ENCODE data around the gene NXPE3. TPM values are rescaled to one million over a fixed set of nuclear protein-coding genes. Genes with fewer than 3 reads are reported as not detected.
A peak's percentile ranks its signal among the peaks of the same experiment; 100 is the strongest.

Gene NXPE3
- total and polyA plus RNA-seq, 9 of the 15 experiments (the other 6 are each of a cell fraction or from before 2014, with no cell fraction given) = 0.25 to 2.5 (median 0.95) TPM

DNA sequence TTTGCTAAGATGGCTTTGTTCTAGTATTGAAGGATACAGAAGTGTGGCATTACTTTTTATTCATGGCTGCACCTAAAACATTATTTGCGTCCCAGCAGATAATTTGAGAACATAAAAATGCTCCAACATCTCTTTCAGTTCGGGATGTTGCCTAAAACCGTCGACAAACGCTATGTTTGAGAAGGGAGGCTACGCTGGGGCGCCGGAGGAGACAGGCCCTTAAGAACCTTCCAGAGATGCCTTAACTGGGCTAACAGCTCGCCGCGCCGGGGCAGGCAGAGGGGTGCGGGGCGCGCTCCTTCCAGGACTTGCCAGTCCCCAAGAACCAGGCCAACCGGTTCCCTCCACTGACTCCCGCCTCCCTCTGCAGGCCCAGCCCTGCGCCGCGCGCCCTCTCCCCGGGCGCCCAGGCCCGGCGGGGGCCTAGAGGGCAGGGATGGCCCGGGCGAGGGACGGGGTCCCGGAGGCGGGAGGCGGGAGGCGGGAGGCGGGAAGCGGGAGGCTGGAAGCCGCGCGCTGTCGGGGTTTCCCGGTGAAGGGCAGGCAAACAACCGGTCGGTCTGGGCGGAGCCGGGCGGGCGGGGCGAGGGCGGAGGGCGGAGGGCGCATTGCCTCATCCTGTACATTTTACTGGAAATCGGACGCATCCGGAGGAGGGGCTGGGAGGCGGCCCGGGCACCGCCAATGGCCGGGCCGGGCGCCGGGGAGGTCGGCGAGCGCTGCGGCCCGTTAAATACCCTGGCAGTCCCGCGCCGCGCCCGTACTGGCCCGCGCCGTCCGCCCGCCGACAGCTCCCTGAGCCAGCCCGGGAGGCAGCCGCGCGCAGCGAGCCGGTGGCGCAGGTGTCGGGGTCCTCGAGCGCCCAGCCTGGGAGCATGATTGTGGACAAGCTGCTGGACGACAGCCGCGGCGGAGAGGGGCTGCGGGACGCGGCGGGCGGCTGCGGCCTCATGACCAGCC lies 70.0 kb downstream of the NXPE3 start, which contains the start of gene NFKBIZ (continued):
- TF ChIP-seq JUND (IDR thresholded peaks at IDR 0.05; ENCODE audit: borderline replicate concordance, low read depth, low read length) = 0 out of 2 replicates have a peak, but pooled peaks have one; percentile 33
- TF ChIP-seq JUND (tag; IDR thresholded peaks at IDR 0.05; ENCODE audit: borderline replicate concordance, low read depth, low read length) = no peak
- no peak for TF ChIP-seq ZNF253 (CRISPR knock-in tag; conservative IDR thresholded peaks at IDR 0.05)
- no peak for TF ChIP-seq ZNF23 (CRISPR knock-in tag; IDR thresholded peaks at IDR 0.05)
- TF ChIP-seq POLR2G (IDR thresholded peaks at IDR 0.05; ENCODE audit: low read depth, low read length) = peak; percentile 97
- TF ChIP-seq, protein P1, sequence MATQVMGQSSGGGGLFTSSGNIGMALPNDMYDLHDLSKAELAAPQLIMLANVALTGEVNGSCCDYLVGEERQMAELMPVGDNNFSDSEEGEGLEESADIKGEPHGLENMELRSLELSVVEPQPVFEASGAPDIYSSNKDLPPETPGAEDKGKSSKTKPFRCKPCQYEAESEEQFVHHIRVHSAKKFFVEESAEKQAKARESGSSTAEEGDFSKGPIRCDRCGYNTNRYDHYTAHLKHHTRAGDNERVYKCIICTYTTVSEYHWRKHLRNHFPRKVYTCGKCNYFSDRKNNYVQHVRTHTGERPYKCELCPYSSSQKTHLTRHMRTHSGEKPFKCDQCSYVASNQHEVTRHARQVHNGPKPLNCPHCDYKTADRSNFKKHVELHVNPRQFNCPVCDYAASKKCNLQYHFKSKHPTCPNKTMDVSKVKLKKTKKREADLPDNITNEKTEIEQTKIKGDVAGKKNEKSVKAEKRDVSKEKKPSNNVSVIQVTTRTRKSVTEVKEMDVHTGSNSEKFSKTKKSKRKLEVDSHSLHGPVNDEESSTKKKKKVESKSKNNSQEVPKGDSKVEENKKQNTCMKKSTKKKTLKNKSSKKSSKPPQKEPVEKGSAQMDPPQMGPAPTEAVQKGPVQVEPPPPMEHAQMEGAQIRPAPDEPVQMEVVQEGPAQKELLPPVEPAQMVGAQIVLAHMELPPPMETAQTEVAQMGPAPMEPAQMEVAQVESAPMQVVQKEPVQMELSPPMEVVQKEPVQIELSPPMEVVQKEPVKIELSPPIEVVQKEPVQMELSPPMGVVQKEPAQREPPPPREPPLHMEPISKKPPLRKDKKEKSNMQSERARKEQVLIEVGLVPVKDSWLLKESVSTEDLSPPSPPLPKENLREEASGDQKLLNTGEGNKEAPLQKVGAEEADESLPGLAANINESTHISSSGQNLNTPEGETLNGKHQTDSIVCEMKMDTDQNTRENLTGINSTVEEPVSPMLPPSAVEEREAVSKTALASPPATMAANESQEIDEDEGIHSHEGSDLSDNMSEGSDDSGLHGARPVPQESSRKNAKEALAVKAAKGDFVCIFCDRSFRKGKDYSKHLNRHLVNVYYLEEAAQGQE (IDR thresholded peaks at IDR 0.05; ENCODE audit: borderline replicate concordance) = no peak
- TF ChIP-seq, protein P1 (CRISPR knock-in tag; IDR thresholded peaks at IDR 0.05; ENCODE audit: low read depth) = peak; percentile 66; the same call in 1 of the 2 replicates
- TF ChIP-seq RBM14 (IDR thresholded peaks at IDR 0.05; ENCODE audit: borderline replicate concordance, insufficient read depth, low read depth, low read length) = no peak
- TF ChIP-seq, protein P2, sequence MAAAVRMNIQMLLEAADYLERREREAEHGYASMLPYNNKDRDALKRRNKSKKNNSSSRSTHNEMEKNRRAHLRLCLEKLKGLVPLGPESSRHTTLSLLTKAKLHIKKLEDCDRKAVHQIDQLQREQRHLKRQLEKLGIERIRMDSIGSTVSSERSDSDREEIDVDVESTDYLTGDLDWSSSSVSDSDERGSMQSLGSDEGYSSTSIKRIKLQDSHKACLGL (CRISPR knock-in tag; IDR thresholded peaks at IDR 0.05; ENCODE audit: borderline replicate concordance, poor library complexity, severe bottlenecking) = no peak
- TF ChIP-seq, protein P3, sequence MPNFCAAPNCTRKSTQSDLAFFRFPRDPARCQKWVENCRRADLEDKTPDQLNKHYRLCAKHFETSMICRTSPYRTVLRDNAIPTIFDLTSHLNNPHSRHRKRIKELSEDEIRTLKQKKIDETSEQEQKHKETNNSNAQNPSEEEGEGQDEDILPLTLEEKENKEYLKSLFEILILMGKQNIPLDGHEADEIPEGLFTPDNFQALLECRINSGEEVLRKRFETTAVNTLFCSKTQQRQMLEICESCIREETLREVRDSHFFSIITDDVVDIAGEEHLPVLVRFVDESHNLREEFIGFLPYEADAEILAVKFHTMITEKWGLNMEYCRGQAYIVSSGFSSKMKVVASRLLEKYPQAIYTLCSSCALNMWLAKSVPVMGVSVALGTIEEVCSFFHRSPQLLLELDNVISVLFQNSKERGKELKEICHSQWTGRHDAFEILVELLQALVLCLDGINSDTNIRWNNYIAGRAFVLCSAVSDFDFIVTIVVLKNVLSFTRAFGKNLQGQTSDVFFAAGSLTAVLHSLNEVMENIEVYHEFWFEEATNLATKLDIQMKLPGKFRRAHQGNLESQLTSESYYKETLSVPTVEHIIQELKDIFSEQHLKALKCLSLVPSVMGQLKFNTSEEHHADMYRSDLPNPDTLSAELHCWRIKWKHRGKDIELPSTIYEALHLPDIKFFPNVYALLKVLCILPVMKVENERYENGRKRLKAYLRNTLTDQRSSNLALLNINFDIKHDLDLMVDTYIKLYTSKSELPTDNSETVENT (CRISPR knock-in tag; IDR thresholded peaks at IDR 0.05) = peak; percentile 82
- TF ChIP-seq, protein P4, sequence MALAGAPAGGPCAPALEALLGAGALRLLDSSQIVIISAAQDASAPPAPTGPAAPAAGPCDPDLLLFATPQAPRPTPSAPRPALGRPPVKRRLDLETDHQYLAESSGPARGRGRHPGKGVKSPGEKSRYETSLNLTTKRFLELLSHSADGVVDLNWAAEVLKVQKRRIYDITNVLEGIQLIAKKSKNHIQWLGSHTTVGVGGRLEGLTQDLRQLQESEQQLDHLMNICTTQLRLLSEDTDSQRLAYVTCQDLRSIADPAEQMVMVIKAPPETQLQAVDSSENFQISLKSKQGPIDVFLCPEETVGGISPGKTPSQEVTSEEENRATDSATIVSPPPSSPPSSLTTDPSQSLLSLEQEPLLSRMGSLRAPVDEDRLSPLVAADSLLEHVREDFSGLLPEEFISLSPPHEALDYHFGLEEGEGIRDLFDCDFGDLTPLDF (CRISPR knock-in tag; IDR thresholded peaks at IDR 0.05) = peak; percentile 54; the same call in 1 of the 2 replicates
- TF ChIP-seq SRSF1 (IDR thresholded peaks at IDR 0.05; ENCODE audit: low read depth, low read length) = no peak
- no peak for TF ChIP-seq NCOA4 (IDR thresholded peaks at IDR 0.05; ENCODE audit: partially characterized antibody)

All from K562 (cell line).